ENCODE data around the gene CLIC5.

CLIC5 gene

GRCh38 chr6:46035242-46035641, 19.6 kb upstream of the CLIC5 start:
- DNase-seq, result no peak

- peak; percentile 33 to 63 (median 44) for DNase-seq
Measured at GRCh38 chr6:46032110-46032998, 16.7 kb upstream of the CLIC5 start.

- no peak for DNase-seq
Measured at GRCh38 chr6:46029602-46030001, 13.9 kb upstream of the CLIC5 start.

GRCh38 chr6:46026307-46026706, 10.6 kb upstream of the CLIC5 start:
- no peak for DNase-seq

- no peak for DNase-seq
Measured at GRCh38 chr6:46025573-46025972, 9.9 kb upstream of the CLIC5 start.

- no peak for DNase-seq
Measured at GRCh38 chr6:46024124-46024769, 8.6 kb upstream of the CLIC5 start.

- no peak for DNase-seq
Measured at GRCh38 chr6:46023216-46023915, 7.7 kb upstream of the CLIC5 start.

GRCh38 chr6:46022106-46022948, 6.7 kb upstream of the CLIC5 start:
- no peak for DNase-seq

- no peak for DNase-seq
Measured at GRCh38 chr6:46017726-46018125, 2.1 kb upstream of the CLIC5 start.

- peak in 1 of 4 experiments; percentile 5 for DNase-seq
Measured at GRCh38 chr6:46016063-46016608, 476 bp upstream of the CLIC5 start.

GRCh38 chr6:46014511-46015118, 1.0 kb downstream of the CLIC5 start:
- DNase-seq, result peak in 2 of 4 experiments; percentile 6 to 11

- no peak for DNase-seq
Measured at GRCh38 chr6:46014046-46014445, 1.6 kb downstream of the CLIC5 start.

GRCh38 chr6:46013639-46014038, 2.0 kb downstream of the CLIC5 start:
- no peak for DNase-seq

GRCh38 chr6:46012834-46013233, 2.8 kb downstream of the CLIC5 start:
- no peak for DNase-seq

- DNase-seq, result no peak
Measured at GRCh38 chr6:46011188-46012085, 4.2 kb downstream of the CLIC5 start.

GRCh38 chr6:46010771-46011170, 4.9 kb downstream of the CLIC5 start:
- no peak for DNase-seq

- DNase-seq, result no peak
Measured at GRCh38 chr6:46010270-46010669, 5.4 kb downstream of the CLIC5 start.

GRCh38 chr6:46002264-46002663, 13.4 kb downstream of the CLIC5 start:
- no peak for DNase-seq

- DNase-seq, result no peak
Measured at GRCh38 chr6:46000905-46001304, 14.8 kb downstream of the CLIC5 start.

- DNase-seq, result no peak
Measured at GRCh38 chr6:45998524-45998923, 17.1 kb downstream of the CLIC5 start.

Data from suppressor macrophage (primary cell).